Measurements from ENCODE around the gene LMO3.

DNA sequence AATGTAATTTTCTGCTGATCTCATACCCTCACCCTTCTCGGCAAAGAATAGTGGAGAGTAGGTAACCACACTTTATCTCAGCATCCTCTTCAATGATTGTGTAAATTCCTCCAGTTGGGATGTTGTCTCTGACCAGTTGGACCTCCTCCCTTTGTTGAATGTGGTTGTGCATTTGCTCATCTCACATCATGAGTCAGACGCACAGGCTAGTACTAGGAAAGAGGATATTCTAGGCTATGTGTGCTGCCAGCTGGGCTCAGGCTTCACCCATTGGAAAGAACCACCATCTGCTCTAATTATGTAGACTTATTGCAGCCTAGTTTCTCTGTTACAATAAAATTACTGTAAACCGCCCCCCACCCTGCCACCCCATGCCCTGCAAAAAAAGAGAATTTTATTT lies 90.3 kb downstream of the LMO3 start:
- no peak for TF ChIP-seq EZH2 (IDR thresholded peaks at IDR 0.05; ENCODE audit: borderline replicate concordance)
- TF ChIP-seq, protein P1, sequence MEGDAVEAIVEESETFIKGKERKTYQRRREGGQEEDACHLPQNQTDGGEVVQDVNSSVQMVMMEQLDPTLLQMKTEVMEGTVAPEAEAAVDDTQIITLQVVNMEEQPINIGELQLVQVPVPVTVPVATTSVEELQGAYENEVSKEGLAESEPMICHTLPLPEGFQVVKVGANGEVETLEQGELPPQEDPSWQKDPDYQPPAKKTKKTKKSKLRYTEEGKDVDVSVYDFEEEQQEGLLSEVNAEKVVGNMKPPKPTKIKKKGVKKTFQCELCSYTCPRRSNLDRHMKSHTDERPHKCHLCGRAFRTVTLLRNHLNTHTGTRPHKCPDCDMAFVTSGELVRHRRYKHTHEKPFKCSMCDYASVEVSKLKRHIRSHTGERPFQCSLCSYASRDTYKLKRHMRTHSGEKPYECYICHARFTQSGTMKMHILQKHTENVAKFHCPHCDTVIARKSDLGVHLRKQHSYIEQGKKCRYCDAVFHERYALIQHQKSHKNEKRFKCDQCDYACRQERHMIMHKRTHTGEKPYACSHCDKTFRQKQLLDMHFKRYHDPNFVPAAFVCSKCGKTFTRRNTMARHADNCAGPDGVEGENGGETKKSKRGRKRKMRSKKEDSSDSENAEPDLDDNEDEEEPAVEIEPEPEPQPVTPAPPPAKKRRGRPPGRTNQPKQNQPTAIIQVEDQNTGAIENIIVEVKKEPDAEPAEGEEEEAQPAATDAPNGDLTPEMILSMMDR (IDR thresholded peaks at IDR 0.05; ENCODE audit: poor library complexity) = no peak
- no peak for TF ChIP-seq EZH2phosphoT487 (IDR thresholded peaks at IDR 0.05; ENCODE audit: low read depth, severe bottlenecking, unreplicated experiment)

Data from hepatocyte (in vitro differentiated cells).